22Rv1 (cell line): ENCODE measurements around the gene KDM5A.

Source experiments
- CTCF ChIP-seq: fragments of 450-650 bp; IDR thresholded peaks from 2 replicates; pipeline ENCODE4 v1.5.1; 2017; ENCODE audit warnings: mild to moderate bottlenecking
- ZFX ChIP-seq: fragments of 450-650 bp; IDR thresholded peaks from 2 replicates; pipeline ENCODE4 v1.6.1; 2017; ENCODE audit warnings: antibody characterized with exemption, borderline replicate concordance

GRCh38 chr12:388012-388411, 1.1 kb downstream of the KDM5A start:
- TF ChIP-seq CTCF (no peak), ZFX (no peak)
